Stimulated activated CD4-positive, alpha-beta T cell treated with anti-CD3 and anti-CD28 coated beads, Interleukin-1b, Interleukin-23, amount 100 ng/mL, for 48 hours (primary cell): ENCODE data around the gene SULT1A1.
"Not testable (repeated sequence)": the region's sequence is repeated elsewhere in the genome, so short reads cannot be mapped to it uniquely, and the experiment has no call there.

Experiments used
- DNase-seq: peaks from one replicate; pipeline ENCODE4 v3.0.0-alpha.2; 2020

SULT1A1 gene

GRCh38 chr16:28589930-28590329 is 19.9 kb downstream of the SULT1A1 start:
- DNase-seq, result no peak

DNA sequence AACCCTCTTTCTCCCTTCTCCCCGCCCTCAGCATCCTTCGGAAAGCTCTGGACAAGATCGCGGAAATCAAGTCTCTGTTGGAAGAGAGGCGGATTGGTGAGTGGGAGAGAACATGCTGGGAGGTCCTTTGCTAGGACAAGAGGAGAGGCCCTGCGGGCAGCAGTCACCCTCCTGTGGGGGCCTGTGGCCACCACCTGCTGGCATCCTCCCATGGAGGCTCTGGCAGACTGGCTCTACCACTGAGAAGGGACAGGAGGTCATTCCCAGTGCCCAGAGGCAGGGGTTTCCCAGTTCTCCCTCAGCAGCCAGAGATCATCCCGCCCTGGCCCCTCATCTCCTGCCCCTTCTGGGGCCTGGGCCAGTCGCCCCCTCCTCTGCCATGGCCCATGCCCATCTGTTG is 20.8 kb downstream of the SULT1A1 start:
- no peak for DNase-seq

- no peak for DNase-seq
These were observed 22.5 kb downstream of the SULT1A1 start for GRCh38 chr16:28587386-28587785.

DNA sequence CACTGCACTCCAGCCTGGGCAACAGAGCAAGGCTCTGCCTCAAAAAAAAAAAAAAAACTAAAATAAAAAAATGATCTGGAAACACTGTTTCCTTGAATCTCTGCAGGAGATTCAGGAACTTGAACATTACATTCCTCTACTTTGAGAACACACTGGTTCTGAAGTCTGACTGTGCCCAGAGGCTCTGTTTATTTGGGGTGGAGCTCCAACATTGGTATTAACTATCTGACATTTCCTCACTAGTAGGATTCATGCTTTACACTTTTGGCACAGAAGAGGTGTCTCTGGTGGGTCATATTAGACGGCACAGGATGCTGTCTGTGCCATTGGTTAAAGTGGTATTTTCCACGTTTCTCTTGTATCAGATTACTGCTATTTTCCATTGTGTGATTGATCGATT is 23.4 kb downstream of the SULT1A1 start:
- DNase-seq, result no peak

DNA sequence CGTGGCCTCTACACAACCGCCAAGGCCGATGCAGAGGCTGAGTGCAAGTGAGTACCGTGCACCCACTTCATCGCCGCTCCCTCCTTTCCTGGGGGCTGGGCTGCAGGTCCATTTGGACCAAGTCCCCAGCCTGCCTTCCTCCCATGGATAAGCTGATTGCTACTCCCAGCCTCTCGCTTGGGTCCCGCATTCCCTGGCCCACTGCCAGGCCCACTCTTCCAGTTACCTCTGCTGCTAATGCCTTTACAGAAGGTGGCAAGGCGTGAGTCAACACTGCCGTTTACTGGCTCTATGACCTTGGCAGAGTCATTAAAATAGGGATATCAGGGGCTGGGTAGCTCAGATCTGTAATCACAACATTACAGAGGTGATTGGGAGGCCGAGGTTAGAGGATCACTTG is 24.2 kb downstream of the SULT1A1 start:
- no peak for DNase-seq

DNA sequence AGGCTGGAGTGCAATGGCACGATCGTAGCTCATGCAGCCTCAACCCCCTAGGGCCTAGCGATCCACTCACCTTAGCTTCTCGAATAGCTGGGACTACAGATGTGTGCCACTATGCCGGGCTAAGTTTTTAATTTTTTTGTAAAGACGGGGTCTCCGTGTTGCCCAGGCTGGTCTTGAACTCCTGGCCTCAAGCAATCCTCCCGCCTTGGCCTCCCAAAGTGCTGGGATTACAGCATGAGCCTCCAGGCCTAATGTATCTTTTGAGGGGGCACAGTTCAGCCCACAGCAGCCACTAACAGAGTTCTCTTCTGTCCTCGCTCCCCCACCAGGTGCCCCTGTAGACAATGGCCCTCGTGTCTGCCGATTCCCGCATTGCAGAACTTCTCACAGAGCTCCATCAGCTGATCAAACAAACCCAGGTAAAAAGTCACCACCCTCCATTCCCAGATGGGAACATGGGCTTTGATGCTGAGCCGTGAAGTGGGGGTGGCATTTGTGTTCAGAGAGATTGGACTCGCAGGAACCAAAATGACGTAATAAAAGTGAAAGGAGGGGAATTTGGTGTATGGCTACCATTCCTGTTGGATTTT is 29.0 kb downstream of the SULT1A1 start:
- no peak for DNase-seq

- no peak for DNase-seq
These were observed 34.3 kb downstream of the SULT1A1 start for GRCh38 chr16:28575446-28576109.

DNA sequence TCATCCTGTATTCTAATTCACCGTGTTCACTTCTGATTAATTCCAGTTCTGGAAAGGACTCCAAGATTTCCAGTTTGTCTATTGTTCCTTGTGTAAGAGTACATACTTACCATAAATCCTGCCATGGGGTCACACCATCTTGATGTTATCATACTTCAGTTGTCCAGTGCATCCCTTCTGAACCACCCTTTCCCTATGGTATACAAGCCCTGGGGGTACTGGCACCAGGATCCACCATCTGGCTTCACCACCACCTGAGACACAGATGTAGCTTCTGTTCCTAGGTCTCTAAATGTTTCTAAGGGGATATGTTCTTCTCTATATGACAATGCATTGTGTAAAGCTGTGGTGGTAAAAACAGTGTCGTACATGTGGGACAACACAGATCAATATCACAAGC is 34.9 kb downstream of the SULT1A1 start:
- no peak for DNase-seq

DNA sequence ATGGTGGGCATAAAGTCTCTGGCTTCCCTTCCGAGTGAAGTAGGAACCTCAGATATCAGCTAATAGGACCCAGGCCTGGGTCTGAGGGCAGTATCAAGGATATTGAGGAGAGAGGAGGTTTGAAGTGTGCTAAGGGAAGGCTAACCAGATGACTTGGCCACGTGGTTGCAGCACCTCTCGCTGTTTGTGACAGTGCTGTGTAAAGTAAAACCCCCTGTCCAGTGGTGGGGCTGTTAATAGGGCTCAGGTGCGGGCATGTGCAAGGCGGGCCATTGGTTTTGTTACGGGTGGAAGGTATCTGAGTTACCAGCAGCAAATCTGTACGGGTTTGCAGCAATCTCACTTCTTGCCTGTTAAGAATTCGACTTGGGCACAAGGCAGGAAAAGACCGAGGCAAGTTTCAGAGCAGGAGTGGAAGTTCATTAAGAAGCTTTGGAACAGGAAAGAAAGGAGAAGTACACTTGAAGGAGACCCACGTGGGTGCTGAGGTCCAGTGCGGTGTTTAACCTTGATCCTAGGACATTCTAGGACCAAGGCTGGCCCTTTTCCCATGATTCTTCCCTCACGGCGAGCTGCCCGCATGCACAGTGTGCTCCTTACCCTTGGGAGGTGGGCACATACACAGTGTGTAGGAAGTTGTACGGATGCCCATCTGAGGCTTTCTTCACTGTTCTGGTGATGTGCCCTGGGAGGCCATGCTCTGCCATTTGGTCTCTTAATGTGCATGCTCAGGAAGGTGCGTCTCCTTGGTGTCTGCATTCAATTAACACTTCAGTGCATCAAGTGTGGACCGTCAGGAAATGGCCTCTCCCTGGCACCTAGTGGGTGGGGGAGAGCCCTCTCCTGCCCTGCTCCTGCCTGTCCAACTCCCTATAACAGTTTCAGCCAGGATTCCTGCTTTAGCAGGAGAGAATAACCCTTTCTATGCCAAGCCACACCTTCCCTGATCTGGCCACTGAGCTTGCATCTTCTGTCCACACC is 35.8 kb downstream of the SULT1A1 start:
- DNase-seq, result no peak

DNA sequence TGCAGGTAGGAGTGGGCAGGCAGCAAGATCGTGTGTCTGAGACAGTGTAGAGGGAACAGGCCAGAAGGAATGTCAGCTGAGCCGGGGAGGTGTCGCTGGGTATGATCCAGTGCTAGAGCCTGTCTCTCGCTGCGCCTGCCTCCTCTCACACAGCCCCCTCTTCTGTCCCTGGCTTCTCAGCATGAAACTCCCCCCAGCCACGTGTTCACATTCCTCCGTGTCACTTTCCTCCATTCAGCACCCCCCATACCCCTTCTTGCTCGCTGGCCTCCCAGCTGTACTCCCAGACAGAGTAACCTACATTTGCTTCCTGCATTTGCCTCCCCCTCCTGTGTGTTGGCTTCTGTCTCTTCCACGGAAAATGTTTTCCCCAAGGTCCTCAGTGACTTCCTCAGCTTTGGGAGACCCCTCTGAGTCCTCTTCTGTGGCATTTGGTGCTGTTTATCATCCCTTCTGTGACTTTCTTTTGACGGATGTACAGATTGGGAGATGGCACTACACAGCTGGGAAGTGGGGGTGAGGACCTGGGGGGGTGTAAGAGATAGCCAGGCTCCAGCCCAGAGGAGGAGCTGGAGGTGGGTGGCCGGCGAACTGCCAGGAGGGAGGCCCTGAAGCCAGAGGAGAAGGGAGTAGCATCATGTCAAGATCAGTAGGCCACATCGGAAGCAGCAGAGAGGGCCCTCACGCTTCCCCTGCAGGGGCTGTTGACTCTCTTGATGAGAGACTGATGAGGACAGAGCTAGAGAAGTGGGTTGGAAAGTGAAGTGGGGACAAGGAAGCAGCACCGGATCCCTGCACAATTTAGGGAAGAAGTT is 36.9 kb downstream of the SULT1A1 start:
- DNase-seq, result no peak

DNA sequence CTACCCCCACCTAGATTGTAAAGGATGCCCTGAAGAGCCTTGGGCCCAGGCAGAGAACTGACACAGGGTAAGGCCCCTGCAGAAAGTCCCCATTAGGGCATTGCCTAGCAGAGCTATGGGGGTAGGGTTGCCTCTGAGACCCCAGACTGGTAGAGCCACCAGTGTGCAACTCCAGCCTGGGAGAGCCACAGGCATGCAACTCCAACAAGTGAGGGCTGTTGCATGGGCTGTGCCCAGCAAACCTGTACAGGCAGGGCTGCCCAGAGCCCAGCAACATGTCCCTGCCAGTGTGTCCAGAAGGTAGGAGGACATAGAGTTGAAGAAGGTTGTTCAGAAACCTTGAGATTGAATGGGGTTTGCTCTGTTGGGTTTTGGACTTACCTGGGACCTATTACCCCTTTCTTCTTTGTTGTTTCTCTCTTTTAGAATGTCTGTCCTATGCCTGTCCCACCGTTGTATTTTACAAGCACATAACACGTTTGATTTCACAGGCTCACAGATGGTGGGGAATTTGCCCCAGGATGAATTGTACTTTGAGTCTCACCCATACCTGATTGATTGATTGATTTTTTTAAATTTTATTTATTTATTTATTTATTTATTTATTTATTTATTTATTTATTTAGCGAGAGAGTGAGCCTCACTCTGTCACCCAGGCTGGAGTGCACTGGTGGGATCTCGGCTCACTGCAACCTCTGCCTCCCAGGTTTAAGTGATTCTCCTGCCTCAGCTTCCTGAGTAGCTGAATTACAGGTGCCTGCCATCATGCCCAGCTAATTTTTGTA is 39.7 kb downstream of the SULT1A1 start:
- DNase-seq, result no peak

- no peak for DNase-seq
These were observed 40.8 kb downstream of the SULT1A1 start for GRCh38 chr16:28569021-28569420.

GRCh38 chr16:28567292-28567691 is 42.6 kb downstream of the SULT1A1 start:
- no peak for DNase-seq

DNA sequence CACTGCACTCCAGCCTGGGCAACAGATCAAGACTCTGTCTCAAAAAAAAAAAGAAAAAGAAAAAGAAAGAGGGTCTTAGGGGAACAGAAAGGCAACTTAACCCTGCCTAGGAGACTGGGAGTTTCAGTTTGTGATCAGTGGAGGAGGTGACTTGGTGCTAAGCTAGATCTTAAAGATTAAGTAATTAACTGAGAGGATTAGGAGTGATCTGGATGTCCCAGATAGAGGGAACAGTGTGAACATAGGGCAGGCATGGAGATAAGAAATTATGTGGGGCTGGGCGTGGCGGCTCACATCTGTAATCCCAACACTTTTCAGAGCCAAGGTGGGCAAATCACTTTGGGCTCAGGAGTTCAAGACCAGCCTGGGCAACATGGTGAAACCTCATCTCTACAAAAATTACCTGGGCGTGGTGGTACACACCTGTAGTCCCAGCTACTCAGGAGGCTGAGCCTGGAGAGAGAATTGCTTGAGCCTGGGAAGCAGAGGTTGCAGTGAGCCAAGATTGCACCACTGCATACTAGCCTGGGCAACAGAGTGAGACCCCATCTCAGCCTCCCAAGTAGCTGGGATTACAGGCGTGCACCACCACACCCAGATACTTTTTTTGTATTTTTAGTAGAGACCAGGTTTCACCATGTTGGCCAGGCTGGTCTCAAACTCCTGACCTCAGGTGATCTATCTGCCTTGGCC is 43.5 kb downstream of the SULT1A1 start:
- not testable (repeated sequence) for DNase-seq

- DNase-seq, result no peak
These were observed 46.6 kb downstream of the SULT1A1 start for GRCh38 chr16:28563218-28563617.

GRCh38 chr16:28562199-28562598 is 47.6 kb downstream of the SULT1A1 start:
- DNase-seq, result no peak

GRCh38 chr16:28561557-28562187 is 48.2 kb downstream of the SULT1A1 start:
- no peak for DNase-seq

GRCh38 chr16:28558456-28558855 is 51.4 kb downstream of the SULT1A1 start:
- DNase-seq, result no peak

DNA sequence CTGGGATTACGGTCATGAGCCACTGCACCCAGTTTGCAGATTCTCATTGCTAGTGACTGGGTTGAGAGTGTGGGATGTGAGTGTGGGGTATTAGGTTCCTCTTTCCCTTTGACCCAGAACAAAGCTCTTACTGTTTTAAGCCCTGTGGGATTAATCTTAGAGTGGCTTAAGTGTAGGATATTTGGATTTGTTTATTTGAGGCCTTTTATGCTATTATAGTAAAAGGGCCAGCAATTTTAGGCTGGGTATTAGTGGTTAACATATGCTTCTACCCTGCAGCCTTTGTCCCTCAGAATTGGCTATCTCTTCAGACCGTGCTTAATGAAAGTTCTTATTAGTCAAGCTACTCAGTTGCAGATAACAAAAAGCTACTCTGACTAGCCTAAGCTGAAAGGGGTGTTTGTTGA is 52.9 kb downstream of the SULT1A1 start:
- no peak for DNase-seq

DNA sequence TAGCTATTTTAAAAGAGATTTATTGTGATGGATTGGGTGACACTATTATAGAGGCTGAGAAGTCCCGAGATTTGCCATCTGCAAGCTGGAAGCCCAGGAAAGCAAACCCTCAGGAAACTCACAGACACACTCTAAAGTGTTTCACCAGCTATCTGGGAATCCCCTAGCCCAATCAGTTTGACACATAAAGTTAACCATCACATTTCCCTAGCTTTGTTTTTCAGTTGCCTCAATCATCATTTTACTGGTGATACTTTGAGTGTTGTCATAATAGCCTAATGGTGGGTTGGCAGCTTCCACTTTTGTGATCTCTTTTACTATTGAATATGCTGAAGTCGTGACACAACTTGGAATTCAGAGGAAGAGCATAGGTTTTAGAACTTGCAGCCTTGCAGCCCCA is 54.3 kb downstream of the SULT1A1 start:
- DNase-seq, result no peak
